Right cardiac atrium (tissue), 5 donors: ENCODE data around the gene NFIC. TPM values are rescaled to one million over a fixed set of nuclear protein-coding genes. Genes with fewer than 3 reads are reported as not detected.
A peak's percentile ranks its signal among the peaks of the same experiment; 100 is the strongest.
"Not testable (repeated sequence)": the region's sequence is repeated elsewhere in the genome, so short reads cannot be mapped to it uniquely, and the experiment has no call there.

Source experiments
- ATAC-seq, 2 donors: fragments of 200-7000 bp; cut with Tn5 transposase; one replicate each; pipeline versions ENCODE4 v1.8.0 to v1.9.1; 2020; ENCODE audit warnings: moderate library complexity in 2 of 2, mild to moderate bottlenecking in 1 of 2
- DNase-seq, 3 donors: peaks; one replicate each; pipeline ENCODE4 v3.0.0-alpha.2; 2020
- H3K27ac ChIP-seq: one replicate; pipeline ENCODE4 v1.5.1; 2013; ENCODE audit warnings: mild to moderate bottlenecking, low read length, control low read depth, moderate library complexity
- H3K27me3 ChIP-seq: one replicate; pipeline ENCODE4 v1.6.1; 2013; ENCODE audit not compliant: control insufficient read depth, insufficient read depth
- H3K4me1 ChIP-seq: one replicate; pipeline ENCODE4 v1.6.1; 2013; ENCODE audit warnings: low read length; ENCODE audit not compliant: control insufficient read depth, insufficient read depth
- H3K4me3 ChIP-seq: one replicate; pipeline ENCODE4 v1.5.1; 2013; ENCODE audit warnings: low read length, control low read depth
- H3K9me3 ChIP-seq: one replicate; pipeline ENCODE4 v1.6.1; 2013; ENCODE audit warnings: low read length; ENCODE audit not compliant: control insufficient read depth
- WGBS: extraction: QIAGEN DNeasy Blood & Tissue Kit; methylation state at CpG from one replicate; pipeline ENCODE4 v1.1.7; 2013; 5-methylcytosine and 5-hydroxymethylcytosine counted together
- intact Hi-C, 4 donors: fragments of 100-400 bp; cut with DNase I; formaldehyde crosslinking; loops; one replicate each; pipeline versions ENCODE4 v1.11.0 to v1.14.0; 2022 to 2023
- polyA plus RNA-seq: library from polyadenylated mRNA; stranded (reverse); fragments of 200-250 nt; gene quantifications from one replicate; pipeline ENCODE4 v1.2.3, GENCODE V29; 2013
- total RNA-seq, 4 donors: library from RNA; stranded (reverse); fragmentation: NEBNext Ultra II Directional; extraction: Animal tissue kit (Norgen Biotek cat#: 25700); gene quantifications; one replicate each; pipeline ENCODE4 v1.2.1, GENCODE V29; 2021
- donor health status: healthy with polysubstance abuse.
- donor health status: DM: no; HTN: yes; CAD: no.
- donor health status: DM: no; HTN: no; CAD: no.
- donor health status: DM: no; HTN: yes; CAD: no; lungs with severe emphysema.
- donor health status: DM: yes; HTN: yes; CAD: no.

The NFIC gene
- total and polyA plus RNA-seq, 5 donors, result 175 to 223 (median 186) TPM

DNA sequence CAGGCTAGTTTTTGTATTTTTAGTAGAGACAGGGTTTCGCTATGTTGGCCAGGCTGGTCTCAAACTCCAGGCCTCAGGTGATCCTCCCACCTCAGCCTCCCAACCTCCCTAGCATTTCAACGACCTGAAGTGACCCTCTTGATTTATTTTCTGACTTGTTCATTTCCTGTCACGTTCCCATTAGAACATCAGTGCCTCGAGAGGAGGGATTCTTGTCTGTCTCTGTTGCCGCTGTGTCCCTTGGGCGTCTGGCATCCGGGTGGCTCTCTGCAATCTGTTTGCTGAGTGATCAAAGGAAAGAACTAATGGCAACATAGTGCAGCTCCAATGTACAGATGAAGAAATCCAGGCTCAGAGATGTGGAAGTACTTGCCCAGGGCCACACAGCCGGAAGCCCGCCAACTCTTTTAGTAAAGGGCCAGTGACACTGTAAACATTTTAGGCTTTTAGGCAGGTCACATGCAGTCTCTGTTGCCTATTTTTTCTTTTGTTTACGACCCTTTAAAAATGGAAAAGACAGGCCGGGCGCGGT, 47.5 kb downstream of the NFIC start:
- Histone ChIP-seq H3K27ac (peak overlapping the region; percentile 47), H3K4me1 (peaks cover 5% of the 10 kb centered on the region), H3K4me3 (no peak overlapping the region), H3K9me3 (no peaks in the 10 kb centered on the region), H3K27me3 (no peaks in the 10 kb centered on the region)
- WGBS, result 58% methylated on average over 13 of the region's 13 CpGs
- DNase-seq, result no peak
- intact Hi-C loops, result no loop called here
- ATAC-seq, result no peak

DNA sequence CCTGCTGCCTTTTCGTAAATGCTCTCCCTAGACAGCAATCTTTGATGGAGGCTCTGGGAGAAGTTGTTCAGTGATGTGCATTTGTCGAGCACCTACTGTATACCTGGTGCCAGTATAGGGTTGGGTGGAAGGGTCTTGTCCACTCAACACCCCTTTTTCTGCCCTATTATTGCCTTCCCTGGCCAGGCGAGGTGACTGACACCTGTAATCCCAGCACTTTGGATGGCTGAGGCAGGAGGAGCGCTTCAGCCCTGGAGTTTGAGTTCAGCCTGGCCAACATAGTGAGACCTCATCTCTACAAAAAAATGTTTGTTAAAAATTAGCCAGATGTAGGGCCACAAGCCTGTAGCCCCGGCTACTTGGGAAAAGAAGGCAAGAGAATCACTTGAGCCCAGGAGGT, 49.3 kb downstream of the NFIC start:
- intact Hi-C loops, result no loop called here
- H3K27ac ChIP-seq, result no peak overlapping the region

GRCh38 chr19:3420244-3420755, 53.9 kb downstream of the NFIC start:
- ATAC-seq, result no peak
- H3K27me3 ChIP-seq, result no peaks in the 10 kb centered on the region
- H3K4me1 ChIP-seq, result no peaks in the 10 kb centered on the region
- no peak overlapping the region for H3K27ac ChIP-seq
- no peaks in the 10 kb centered on the region for H3K9me3 ChIP-seq
- no peak for DNase-seq
- intact Hi-C loops, result loop anchor here in 1 of 4 donors (10.0 kb wide), 1 partner anchor 55 kb away; the partner anchor contains the start of gene NFIC
- 93% methylated on average over 11 of the region's 11 CpGs for WGBS
- H3K4me3 ChIP-seq, result no peak overlapping the region

More for the DNA sequence above, 49.3 kb downstream of the NFIC start:
- Histone ChIP-seq H3K9me3 (no peaks in the 10 kb centered on the region), H3K27me3 (no peaks in the 10 kb centered on the region), H3K4me1 (no peaks in the 10 kb centered on the region), H3K4me3 (no peak overlapping the region)
- DNase-seq, result no peak
- WGBS, result 77% methylated on average over 5 of the region's 5 CpGs
- ATAC-seq, result no peak

DNA sequence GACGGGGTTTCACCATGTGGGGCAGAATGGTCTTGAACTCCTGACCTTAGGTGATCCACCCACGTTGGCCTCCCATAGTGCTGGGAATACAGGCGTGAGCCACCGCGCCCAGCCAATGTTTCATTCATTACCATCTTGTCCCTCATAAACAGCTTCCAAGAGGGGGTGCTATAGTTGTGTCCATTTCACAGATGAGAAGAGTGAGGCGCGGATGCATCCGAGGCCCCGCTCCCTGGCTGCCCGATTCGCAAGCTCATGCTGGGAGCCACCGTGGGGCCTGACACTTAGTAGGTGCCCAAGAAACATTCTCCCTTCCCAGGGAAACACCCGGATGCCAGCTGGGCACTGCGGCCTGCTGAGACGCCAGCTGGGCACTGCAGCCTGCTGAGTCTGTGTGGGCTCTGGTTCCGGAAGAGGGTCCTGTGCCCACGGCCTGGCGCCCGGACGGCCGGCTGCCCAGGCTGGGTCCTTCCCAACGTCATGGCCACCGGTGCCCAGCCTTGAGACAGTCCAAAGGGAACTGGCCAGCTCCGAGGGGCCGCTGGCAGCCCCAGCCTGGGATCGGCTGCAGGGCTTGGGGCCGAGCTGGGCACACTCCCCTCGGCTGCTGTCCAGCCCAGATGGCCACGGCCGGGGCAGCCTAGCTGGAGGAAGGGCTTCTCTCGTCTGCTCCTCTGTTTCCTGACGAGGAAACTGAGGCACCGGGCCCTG, 54.7 kb downstream of the NFIC start:
- Histone ChIP-seq H3K9me3 (no peaks in the 10 kb centered on the region), H3K4me3 (no peak overlapping the region), H3K4me1 (no peaks in the 10 kb centered on the region), H3K27ac (no peak overlapping the region), H3K27me3 (no peaks in the 10 kb centered on the region)
- intact Hi-C loops, result loop anchor here in 1 of 4 donors (10.0 kb wide), 1 partner anchor 56 kb away; the partner anchor contains the start of gene NFIC
- peak; percentile 19 to 23 for ATAC-seq
- 86% methylated on average over 33 of the region's 33 CpGs for WGBS
- DNase-seq, result no peak

GRCh38 chr19:3421656-3422055, 55.3 kb downstream of the NFIC start:
- ATAC-seq, H3K27me3 ChIP-seq, H3K27ac ChIP-seq, DNase-seq, H3K9me3 ChIP-seq, H3K4me3 ChIP-seq, H3K4me1 ChIP-seq: not testable (repeated sequence)
- intact Hi-C loops, result loop anchor here in 1 of 4 donors (10.0 kb wide), 1 partner anchor 57 kb away; the partner anchor contains the start of gene NFIC
- 93% methylated on average over 12 of the region's 12 CpGs for WGBS

DNA sequence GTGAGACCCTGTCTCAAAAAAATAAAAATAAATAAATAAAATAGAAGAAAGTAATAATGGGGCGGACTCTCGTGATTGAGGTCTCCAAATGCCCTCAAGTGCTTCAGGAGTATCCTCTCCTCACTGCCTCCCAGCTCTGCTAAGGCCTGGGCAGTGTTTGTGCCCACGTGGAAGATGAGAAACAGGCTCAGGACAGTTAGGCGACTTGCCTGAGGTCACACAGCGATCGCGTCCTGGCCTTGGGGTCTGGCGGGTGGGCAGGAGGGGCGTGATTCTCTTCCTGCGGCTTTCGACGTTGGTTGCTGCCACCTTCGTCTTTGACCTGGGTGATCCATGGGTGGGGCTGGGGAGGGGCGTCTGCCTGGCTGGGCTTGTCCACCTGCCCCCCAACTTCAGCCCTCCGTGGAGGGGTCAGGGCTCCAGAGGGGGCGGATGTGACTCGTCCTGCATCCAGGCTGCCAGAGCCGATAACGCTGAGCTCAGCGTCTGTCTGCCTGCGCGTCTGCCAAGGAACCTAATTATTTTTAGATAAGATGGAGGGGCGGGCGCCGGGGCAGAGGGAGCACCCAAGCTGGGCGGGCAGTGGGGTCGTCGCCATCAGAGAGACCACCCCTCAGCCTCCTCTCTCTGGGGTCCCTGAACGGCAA, 56.9 kb downstream of the NFIC start:
- DNase-seq, result peak; percentile 64 to 87 (median 84)
- intact Hi-C loops, result loop anchor here in 1 of 4 donors (10.0 kb wide), 1 partner anchor 59 kb away; the partner anchor contains the start of gene NFIC
- Histone ChIP-seq H3K4me3 (no peak overlapping the region), H3K9me3 (no peaks in the 10 kb centered on the region), H3K27ac (peak overlapping the region; percentile 67), H3K4me1 (no peaks in the 10 kb centered on the region), H3K27me3 (no peaks in the 10 kb centered on the region)
- 31% methylated on average over 29 of the region's 29 CpGs for WGBS
- peak; percentile 57 to 71 for ATAC-seq

- WGBS, result 89% methylated on average over 9 of the region's 9 CpGs
- ATAC-seq, result no peak
- Histone ChIP-seq H3K4me3 (no peak overlapping the region), H3K9me3 (no peaks in the 10 kb centered on the region), H3K27ac (no peak overlapping the region), H3K27me3 (no peaks in the 10 kb centered on the region), H3K4me1 (no peaks in the 10 kb centered on the region)
- intact Hi-C loops, result loop anchor here in 1 of 4 donors (10.0 kb wide), 1 partner anchor 62 kb away; the partner anchor contains the start of gene NFIC
- no peak for DNase-seq
Measured at GRCh38 chr19:3426433-3426832, 60.0 kb downstream of the NFIC start.

GRCh38 chr19:3430366-3430680, 63.9 kb downstream of the NFIC start:
- H3K27me3 ChIP-seq, DNase-seq, H3K4me3 ChIP-seq, H3K4me1 ChIP-seq, ATAC-seq, H3K9me3 ChIP-seq: not testable (repeated sequence)
- H3K27ac ChIP-seq, result peak overlapping the region; percentile 76
- intact Hi-C loops, result loop anchor here in 2 of 4 donors (5.0 kb wide), 2 partner anchors 37 to 103 kb away; no protein-coding TSS in a partner anchor
- 60% methylated on average over 5 of the region's 5 CpGs for WGBS

DNA sequence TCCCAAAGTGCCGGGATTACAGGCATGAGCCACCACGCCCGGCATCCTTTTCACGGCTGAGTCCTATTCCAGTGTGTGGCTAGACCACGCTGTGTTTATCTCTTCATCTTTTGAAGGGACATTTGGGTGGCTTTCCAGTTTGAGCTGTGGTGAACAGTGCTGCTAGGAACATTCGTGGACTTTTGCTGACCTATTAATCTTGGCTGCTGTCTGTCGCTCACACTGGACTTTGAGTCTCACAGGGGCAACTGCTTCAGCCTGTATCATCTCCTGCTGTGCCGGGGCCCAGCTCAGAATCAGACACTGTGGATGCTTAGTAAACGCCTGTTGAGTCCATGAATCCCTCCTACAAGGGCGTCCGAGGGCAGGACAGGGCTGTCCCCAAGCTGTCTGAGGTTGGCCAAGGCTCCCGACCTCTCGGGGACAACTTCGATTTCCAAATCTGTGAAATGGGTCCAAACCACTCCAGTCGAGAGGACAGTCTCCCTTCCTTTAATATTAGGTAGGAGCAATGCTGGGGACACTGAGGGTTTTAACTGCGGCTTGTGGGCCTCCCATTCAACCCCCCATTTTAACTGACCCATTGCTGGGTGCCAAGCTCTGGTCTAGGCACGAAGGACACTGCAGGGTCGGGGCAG, 65.5 kb downstream of the NFIC start:
- intact Hi-C loops, result loop anchor here in 2 of 4 donors (5.0 kb wide), 2 partner anchors 35 to 105 kb away; no protein-coding TSS in a partner anchor
- Histone ChIP-seq H3K4me1 (no peaks in the 10 kb centered on the region), H3K27me3 (no peaks in the 10 kb centered on the region), H3K9me3 (no peaks in the 10 kb centered on the region), H3K4me3 (no peak overlapping the region), H3K27ac (no peak overlapping the region)
- DNase-seq (no peak), ATAC-seq (no peak)
- WGBS, result 86% methylated on average over 18 of the region's 18 CpGs

- H3K9me3 ChIP-seq, result no peaks in the 10 kb centered on the region
- DNase-seq, result no peak
- no peaks in the 10 kb centered on the region for H3K27me3 ChIP-seq
- WGBS, result 66% methylated on average over 12 of the region's 12 CpGs
- H3K4me1 ChIP-seq, result no peaks in the 10 kb centered on the region
- intact Hi-C loops, result loop anchor here in 2 of 4 donors (5.0 kb wide), 2 partner anchors 34 to 106 kb away; no protein-coding TSS in a partner anchor
- H3K4me3 ChIP-seq, result no peak overlapping the region
- ATAC-seq, result no peak
- H3K27ac ChIP-seq, result peak overlapping the region; percentile 54
Measured at GRCh38 chr19:3433313-3433712, 66.9 kb downstream of the NFIC start.
